KG1 (cell line): ENCODE results near the gene AGK.

ENCODE experiments used
- DNase-seq: peaks from one replicate; lab custom pipeline; 2025; lab: John Stamatoyannopoulos, UW

The AGK gene

GRCh38 chr7:141704741-141705140, 153.5 kb downstream of the AGK start:
- no peak for DNase-seq
